ENCODE data around the gene CHAD. TPM values are rescaled to one million over a fixed set of nuclear protein-coding genes. Genes with fewer than 3 reads are reported as not detected.
"Not testable (repeated sequence)": the region's sequence is repeated elsewhere in the genome, so short reads cannot be mapped to it uniquely, and the experiment has no call there.

The CHAD gene
- polyA plus RNA-seq, 1 of the 3 experiments (the other 2 are of a cell fraction): not detected

GRCh38 chr17:50429793-50430192 lies 38.9 kb downstream of the CHAD start (continued):
- no peak for TF ChIP-seq CTCF (IDR thresholded peaks at IDR 0.05)

- Histone ChIP-seq H3K27me3 (ENCODE audit: insufficient read depth) (no peaks in the 10 kb centered on the region), H3K36me3 (replicated peaks in 1 of 2; ENCODE audit: control insufficient read depth in 1 of 2, insufficient read depth in 2 of 2, low read length in 1 of 2) (no peaks in the 10 kb centered on the region), H2AFZ (ENCODE audit: low read depth) (no peak overlapping the region), H3K27ac (ENCODE audit: low read depth in 2 of 2, low read length in 1 of 2) (no peak overlapping the region), H4K20me1 (ENCODE audit: insufficient read depth) (no peaks in the 10 kb centered on the region), H3K79me2 (ENCODE audit: insufficient read depth) (peaks cover 30% of the 10 kb centered on the region), H3K4me3 (ENCODE audit: low read depth in 2 of 2, low read length in 1 of 2) (no peak overlapping the region), H3K9ac (no peak overlapping the region), H3K9me3 (no peaks in the 10 kb centered on the region), H3K4me2 (no peak overlapping the region), H3K9me2 (no peaks in the 10 kb centered on the region), H3K4me1 (ENCODE audit: control insufficient read depth in 1 of 2, insufficient read depth in 2 of 2, low read depth in 1 of 2, low read length in 1 of 2) (peaks cover 16 to 23% of the 10 kb centered on the region in 2 experiments; a peak in 3 of 4 replicates), H3F3A (replicated peaks; ENCODE audit: insufficient read depth) (peaks cover 19% of the 10 kb centered on the region)
- CTCF ChIA-PET: interaction anchor here (1.0 to 3.4 kb wide), 6 partner anchors 12 to 72 kb away, joined by 3 to 18 read pairs (median 6); partner anchors contain the start of gene LRRC59
- DNase-seq: no peak
- POLR2A ChIA-PET: no interaction called here
- TF ChIP-seq USF1 (IDR thresholded peaks at IDR 0.05; ENCODE audit: borderline replicate concordance, low read depth) (no peak), CTCF (IDR thresholded peaks at IDR 0.05) (no peak), USF2 (IDR thresholded peaks at IDR 0.05; ENCODE audit: borderline replicate concordance, low read depth, low read length) (no peak), ZBTB33 (IDR thresholded peaks at IDR 0.05; ENCODE audit: borderline replicate concordance, low read depth) (no peak), MEF2A (IDR thresholded peaks at IDR 0.05; ENCODE audit: borderline replicate concordance, low read depth) (no peak)
- WGBS (ENCODE audit: low lambda C conversion rate): 82% methylated on average over 7 of the region's 7 CpGs
These were observed 39.8 kb downstream of the CHAD start for GRCh38 chr17:50428831-50429424.

GRCh38 chr17:50428126-50428525 lies 40.6 kb downstream of the CHAD start:
- 79% methylated on average over 6 of the region's 6 CpGs for WGBS (ENCODE audit: low lambda C conversion rate)
- H3K9me2 ChIP-seq; H3K27ac ChIP-seq (ENCODE audit: low read depth in 2 of 2, low read length in 1 of 2); H3K9ac ChIP-seq; H3K36me3 ChIP-seq (replicated peaks in 1 of 2; ENCODE audit: control insufficient read depth in 1 of 2, insufficient read depth in 2 of 2, low read length in 1 of 2); H4K20me1 ChIP-seq (ENCODE audit: insufficient read depth); H2AFZ ChIP-seq (ENCODE audit: low read depth); H3K27me3 ChIP-seq (ENCODE audit: insufficient read depth); DNase-seq; POLR2A ChIA-PET; H3K9me3 ChIP-seq; H3K4me3 ChIP-seq (ENCODE audit: low read depth in 2 of 2, low read length in 1 of 2): not testable (repeated sequence)
- peaks cover 30% of the 10 kb centered on the region for H3K79me2 ChIP-seq (ENCODE audit: insufficient read depth)
- peaks cover 21 to 23% of the 10 kb centered on the region in 2 experiments; a peak in 3 of 4 replicates for H3K4me1 ChIP-seq (ENCODE audit: control insufficient read depth in 1 of 2, insufficient read depth in 2 of 2, low read depth in 1 of 2, low read length in 1 of 2)
- H3K4me2 ChIP-seq: peak overlapping the region; percentile 94
- CTCF ChIA-PET: interaction anchor here (0.8 to 3.4 kb wide), 3 partner anchors 13 to 31 kb away, joined by 3 to 18 read pairs (median 4); partner anchors contain the start of gene LRRC59
- peaks cover 26% of the 10 kb centered on the region for H3F3A ChIP-seq (replicated peaks; ENCODE audit: insufficient read depth)
